OCI-LY3 (cell line): ENCODE data around the gene SMARCA4.

Source experiments
- H2AFZ ChIP-seq: fragments of 200-600, 300-600 bp; shearing (Covaris generic); 2 replicates; pipeline ENCODE4 v1.6.0; 2014; ENCODE audit warnings: antibody characterized with exemption, low read depth, low read length
- H3K27ac ChIP-seq: fragments of 200-600, 300-600 bp; sonication (generic); 2 replicates; pipeline ENCODE4 v1.5.1; 2014; ENCODE audit warnings: mild to moderate bottlenecking, low read length, moderate library complexity, mixed read lengths
- H3K27me3 ChIP-seq: fragments of 200-600, 300-600 bp; sonication (generic); 2 replicates; pipeline ENCODE4 v1.6.1; 2014; ENCODE audit warnings: low read depth, low read length, mixed read lengths
- H3K36me3 ChIP-seq: fragments of 200-600, 300-600 bp; sonication (generic); replicated peaks from 2 replicates; pipeline ENCODE3; 2014; ENCODE audit warnings: low read depth, low read length, mixed read lengths
- H3K4me1 ChIP-seq: fragments of 300-600, 200-600 bp; sonication (generic); 2 replicates; pipeline ENCODE4 v1.6.1; 2014; ENCODE audit warnings: low read length, mixed read lengths
- H3K4me2 ChIP-seq: fragments of 200-600, 300-600 bp; sonication (generic); 2 replicates; pipeline ENCODE4 v1.6.1; 2014; ENCODE audit warnings: low read length, mixed read lengths
- H3K4me3 ChIP-seq: fragments of 300-600, 200-600 bp; sonication (generic); 2 replicates; pipeline ENCODE4 v1.5.1; 2014; ENCODE audit warnings: antibody characterized with exemption, mild to moderate bottlenecking, low read length, moderate library complexity
- H3K79me2 ChIP-seq: fragments of 300-600, 200-600 bp; shearing (Covaris generic); 2 replicates; pipeline ENCODE4 v1.6.1; 2014; ENCODE audit warnings: mild to moderate bottlenecking, low read length, mixed read lengths
- H3K9ac ChIP-seq: fragments of 300-600, 200-600 bp; shearing (Covaris generic); 2 replicates; pipeline ENCODE4 v1.6.0; 2014; ENCODE audit warnings: mild to moderate bottlenecking, low read length, moderate library complexity
- H3K9me3 ChIP-seq: fragments of 200-600, 300-600 bp; shearing (Covaris generic); 2 replicates; pipeline ENCODE4 v1.6.1; 2014; ENCODE audit warnings: low read length, mixed read lengths; ENCODE audit not compliant: insufficient read depth
- H4K20me1 ChIP-seq: fragments of 200-600, 300-600 bp; sonication (generic); 2 replicates; pipeline ENCODE4 v1.6.1; 2016; ENCODE audit warnings: low read length, mixed read lengths; ENCODE audit not compliant: insufficient read depth
- EZH2phosphoT487 ChIP-seq: fragments of 200-600 bp; shearing (Covaris generic); IDR thresholded peaks from 2 replicates; pipeline ENCODE4 v1.6.1; 2018; ENCODE audit warnings: antibody characterized with exemption, mixed run types, low read depth
- TF ChIP-seq, protein P1 (sequence below): fragments of 200-600, 300-600 bp; sonication (generic); IDR thresholded peaks from 2 replicates; pipeline ENCODE4 v1.5.1; 2014; ENCODE audit warnings: antibody characterized with exemption, low read length, low read depth

SMARCA4 gene

DNA sequence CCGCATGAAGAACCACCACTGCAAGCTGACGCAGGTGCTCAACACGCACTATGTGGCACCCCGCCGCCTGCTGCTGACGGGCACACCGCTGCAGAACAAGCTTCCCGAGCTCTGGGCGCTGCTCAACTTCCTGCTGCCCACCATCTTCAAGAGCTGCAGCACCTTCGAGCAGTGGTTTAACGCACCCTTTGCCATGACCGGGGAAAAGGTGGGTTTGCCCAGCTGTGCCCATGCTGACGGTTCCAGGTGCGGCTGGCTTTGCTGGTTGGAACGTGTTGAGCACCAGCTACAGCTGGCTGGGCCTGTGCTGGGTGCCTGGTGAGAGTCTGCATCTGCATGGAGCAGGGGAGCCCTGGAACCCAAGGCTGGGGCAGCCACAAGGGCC is 60.9 kb downstream of the SMARCA4 start:
- Histone ChIP-seq H3K9ac (no peak overlapping the region), H3K27ac (no peak overlapping the region), H3K4me3 (no peak overlapping the region), H3K36me3 (peaks cover 69% of the 10 kb centered on the region), H3K4me2 (no peak overlapping the region), H3K79me2 (no peaks in the 10 kb centered on the region), H3K9me3 (no peaks in the 10 kb centered on the region), H3K27me3 (no peaks in the 10 kb centered on the region), H3K4me1 (no peaks in the 10 kb centered on the region), H2AFZ (no peak overlapping the region), H4K20me1 (peaks cover 5% of the 10 kb centered on the region; the same call in 1 of the 2 replicates)
- TF ChIP-seq, protein P1, sequence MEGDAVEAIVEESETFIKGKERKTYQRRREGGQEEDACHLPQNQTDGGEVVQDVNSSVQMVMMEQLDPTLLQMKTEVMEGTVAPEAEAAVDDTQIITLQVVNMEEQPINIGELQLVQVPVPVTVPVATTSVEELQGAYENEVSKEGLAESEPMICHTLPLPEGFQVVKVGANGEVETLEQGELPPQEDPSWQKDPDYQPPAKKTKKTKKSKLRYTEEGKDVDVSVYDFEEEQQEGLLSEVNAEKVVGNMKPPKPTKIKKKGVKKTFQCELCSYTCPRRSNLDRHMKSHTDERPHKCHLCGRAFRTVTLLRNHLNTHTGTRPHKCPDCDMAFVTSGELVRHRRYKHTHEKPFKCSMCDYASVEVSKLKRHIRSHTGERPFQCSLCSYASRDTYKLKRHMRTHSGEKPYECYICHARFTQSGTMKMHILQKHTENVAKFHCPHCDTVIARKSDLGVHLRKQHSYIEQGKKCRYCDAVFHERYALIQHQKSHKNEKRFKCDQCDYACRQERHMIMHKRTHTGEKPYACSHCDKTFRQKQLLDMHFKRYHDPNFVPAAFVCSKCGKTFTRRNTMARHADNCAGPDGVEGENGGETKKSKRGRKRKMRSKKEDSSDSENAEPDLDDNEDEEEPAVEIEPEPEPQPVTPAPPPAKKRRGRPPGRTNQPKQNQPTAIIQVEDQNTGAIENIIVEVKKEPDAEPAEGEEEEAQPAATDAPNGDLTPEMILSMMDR, result no peak
- TF ChIP-seq EZH2phosphoT487, result no peak

DNA sequence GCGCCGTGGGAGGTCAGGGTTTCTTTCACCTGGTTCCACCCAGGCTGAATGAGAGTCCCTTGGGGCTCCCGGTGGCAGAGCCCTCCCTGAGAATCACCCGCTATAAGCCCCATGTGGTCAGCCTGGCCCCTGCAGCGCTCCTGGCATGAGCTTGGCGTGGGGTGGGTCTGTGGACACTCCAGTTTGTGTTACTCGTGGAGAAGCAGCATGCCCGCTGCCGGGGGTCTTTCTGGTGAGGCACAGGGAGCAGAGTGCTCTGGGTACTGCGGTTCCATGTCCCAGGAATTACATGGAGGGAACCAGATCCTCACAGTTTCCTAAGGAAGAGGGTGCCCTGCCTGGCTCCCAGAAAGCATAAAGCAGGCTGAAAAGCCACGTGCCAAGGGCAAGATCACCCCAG is 62.2 kb downstream of the SMARCA4 start:
- no peak overlapping the region for H2AFZ ChIP-seq
- H3K27me3 ChIP-seq, result no peaks in the 10 kb centered on the region
- no peak overlapping the region for H3K9ac ChIP-seq
- no peak overlapping the region for H3K27ac ChIP-seq
- H3K4me2 ChIP-seq, result no peak overlapping the region
- H3K36me3 ChIP-seq, result peaks cover 69% of the 10 kb centered on the region
- H3K4me3 ChIP-seq, result no peak overlapping the region
- peaks cover 5% of the 10 kb centered on the region; the same call in 1 of the 2 replicates for H4K20me1 ChIP-seq
- H3K4me1 ChIP-seq, result no peaks in the 10 kb centered on the region
- no peaks in the 10 kb centered on the region for H3K9me3 ChIP-seq
- no peaks in the 10 kb centered on the region for H3K79me2 ChIP-seq
- no peak for TF ChIP-seq EZH2phosphoT487
- TF ChIP-seq, protein P1, result no peak

DNA sequence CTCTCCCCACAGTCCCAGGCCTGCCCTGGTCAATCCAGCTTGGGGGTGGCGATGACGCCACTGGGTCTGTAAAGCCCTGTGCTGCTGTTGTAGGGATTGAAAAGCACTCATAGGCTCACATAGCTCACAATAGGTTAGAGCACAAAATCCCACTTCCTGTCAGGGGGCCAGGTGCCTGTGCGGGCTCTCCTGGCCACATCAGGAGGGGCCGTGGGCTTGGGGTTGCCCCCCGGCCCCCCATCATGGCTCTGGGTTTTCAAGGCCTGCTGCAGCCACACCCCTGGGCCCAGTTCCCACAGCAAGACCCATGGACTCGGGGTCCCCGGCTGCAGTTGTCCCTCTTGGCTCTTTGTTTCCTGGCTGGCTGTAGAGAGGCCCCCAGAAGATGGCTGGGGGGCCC is 62.9 kb downstream of the SMARCA4 start:
- Histone ChIP-seq H3K9me3 (no peaks in the 10 kb centered on the region), H3K9ac (no peak overlapping the region), H3K36me3 (peaks cover 71% of the 10 kb centered on the region), H3K4me3 (no peak overlapping the region), H4K20me1 (peaks cover 8% of the 10 kb centered on the region), H2AFZ (no peak overlapping the region), H3K27me3 (no peaks in the 10 kb centered on the region), H3K4me2 (no peak overlapping the region), H3K27ac (no peak overlapping the region), H3K79me2 (no peaks in the 10 kb centered on the region), H3K4me1 (no peaks in the 10 kb centered on the region)
- TF ChIP-seq, protein P1, result no peak
- no peak for TF ChIP-seq EZH2phosphoT487

DNA sequence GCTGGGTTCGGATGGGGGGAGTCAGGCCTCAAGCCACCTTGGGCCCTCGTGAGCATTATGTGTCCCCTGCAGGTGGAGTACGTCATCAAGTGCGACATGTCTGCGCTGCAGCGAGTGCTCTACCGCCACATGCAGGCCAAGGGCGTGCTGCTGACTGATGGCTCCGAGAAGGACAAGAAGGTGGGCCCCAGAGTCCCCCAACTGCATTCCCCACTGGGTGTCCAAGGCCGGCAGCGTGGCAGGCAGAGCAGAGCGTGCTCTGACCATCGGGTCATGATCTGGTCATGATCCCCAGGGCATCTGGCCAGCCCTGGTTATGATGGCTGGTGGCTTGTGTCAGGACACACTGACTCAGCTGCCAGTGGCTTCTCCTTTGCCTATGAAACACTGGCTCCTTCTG is 63.4 kb downstream of the SMARCA4 start:
- no peaks in the 10 kb centered on the region for H3K27me3 ChIP-seq
- no peaks in the 10 kb centered on the region for H3K4me1 ChIP-seq
- no peaks in the 10 kb centered on the region for H3K79me2 ChIP-seq
- peaks cover 67% of the 10 kb centered on the region for H3K36me3 ChIP-seq
- H4K20me1 ChIP-seq, result peaks cover 8% of the 10 kb centered on the region
- no peaks in the 10 kb centered on the region for H3K9me3 ChIP-seq
- H3K4me2 ChIP-seq, result no peak overlapping the region
- H3K27ac ChIP-seq, result no peak overlapping the region
- no peak overlapping the region for H2AFZ ChIP-seq
- no peak overlapping the region for H3K9ac ChIP-seq
- TF ChIP-seq EZH2phosphoT487, result no peak
- TF ChIP-seq, protein P1, result no peak
- H3K4me3 ChIP-seq, result no peak overlapping the region
